ENCODE measurements around the gene EML2. TPM values are rescaled to one million over a fixed set of nuclear protein-coding genes. Genes with fewer than 3 reads are reported as not detected.
"Not testable (repeated sequence)": the region's sequence is repeated elsewhere in the genome, so short reads cannot be mapped to it uniquely, and the experiment has no call there.

The EML2 gene
- total and polyA plus RNA-seq, 11 donors: 19.0 to 50.2 (median 38.9) TPM

DNA sequence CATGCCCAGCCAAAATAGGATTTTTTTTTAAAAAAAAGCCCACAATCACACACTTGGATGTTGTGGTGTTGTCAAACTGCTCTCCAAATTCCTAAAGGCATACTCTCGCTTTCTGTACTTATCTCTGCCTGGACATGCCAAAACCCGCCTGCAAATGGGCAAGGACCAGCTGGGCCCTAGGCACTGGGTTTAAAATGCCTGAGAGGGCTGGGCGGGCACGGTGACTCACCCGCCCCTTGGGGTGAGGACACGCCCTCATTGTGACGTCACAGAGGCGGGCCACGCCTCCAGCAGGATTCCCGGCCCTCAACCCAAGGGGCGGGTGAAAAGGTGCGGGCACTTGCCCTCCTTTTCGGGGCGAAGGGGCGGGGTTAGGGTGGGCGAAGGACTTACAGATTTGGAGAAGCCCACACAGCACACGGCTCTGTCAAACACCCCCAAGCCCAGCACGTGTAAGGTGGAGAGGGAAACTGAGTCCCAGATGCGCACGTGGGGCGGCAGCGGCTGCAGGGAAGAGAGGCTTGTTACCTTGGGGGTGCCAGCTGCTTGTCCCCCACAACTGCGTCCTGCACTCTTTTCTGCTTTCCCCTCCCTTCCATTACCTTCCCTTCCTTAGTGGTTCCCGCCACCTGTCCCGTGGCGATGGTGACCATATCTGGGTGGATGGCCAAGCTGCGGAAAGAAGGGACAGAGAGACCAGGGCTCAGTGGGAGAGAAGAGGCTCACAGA is 6.6 kb downstream of the EML2 start:
- no peak overlapping the region for H3K4me3 ChIP-seq
- H3K36me3 ChIP-seq: peaks cover 0 to 31% (median 23%) of the 10 kb centered on the region in 9 donors
- no peaks in the 10 kb centered on the region for H3K27me3 ChIP-seq
- TF ChIP-seq POLR2A (IDR thresholded peaks at IDR 0.05): no peak
- TF ChIP-seq, protein P1, sequence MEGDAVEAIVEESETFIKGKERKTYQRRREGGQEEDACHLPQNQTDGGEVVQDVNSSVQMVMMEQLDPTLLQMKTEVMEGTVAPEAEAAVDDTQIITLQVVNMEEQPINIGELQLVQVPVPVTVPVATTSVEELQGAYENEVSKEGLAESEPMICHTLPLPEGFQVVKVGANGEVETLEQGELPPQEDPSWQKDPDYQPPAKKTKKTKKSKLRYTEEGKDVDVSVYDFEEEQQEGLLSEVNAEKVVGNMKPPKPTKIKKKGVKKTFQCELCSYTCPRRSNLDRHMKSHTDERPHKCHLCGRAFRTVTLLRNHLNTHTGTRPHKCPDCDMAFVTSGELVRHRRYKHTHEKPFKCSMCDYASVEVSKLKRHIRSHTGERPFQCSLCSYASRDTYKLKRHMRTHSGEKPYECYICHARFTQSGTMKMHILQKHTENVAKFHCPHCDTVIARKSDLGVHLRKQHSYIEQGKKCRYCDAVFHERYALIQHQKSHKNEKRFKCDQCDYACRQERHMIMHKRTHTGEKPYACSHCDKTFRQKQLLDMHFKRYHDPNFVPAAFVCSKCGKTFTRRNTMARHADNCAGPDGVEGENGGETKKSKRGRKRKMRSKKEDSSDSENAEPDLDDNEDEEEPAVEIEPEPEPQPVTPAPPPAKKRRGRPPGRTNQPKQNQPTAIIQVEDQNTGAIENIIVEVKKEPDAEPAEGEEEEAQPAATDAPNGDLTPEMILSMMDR (IDR thresholded peaks at IDR 0.05): no peak
- ATAC-seq (peak; percentile 95 to 98 (median 96)), DNase-seq (peak; percentile 77 to 87 (median 82))
- H3K27ac ChIP-seq: peak overlapping the region in 7 of 12 donors; percentile 28 to 74 (median 64)
- H3K4me1 ChIP-seq: peaks cover 0 to 11% (median 3%) of the 10 kb centered on the region in 12 donors
- 46 to 57% (median 51%) methylated on average over 23 to 27 of the region's 27 CpGs for WGBS, 4 donors
- intact Hi-C loops (cut with DNase I): loop anchor here in 1 of 10 donors (10.0 kb wide), 1 partner anchor 48 kb away; the partner anchor contains the start of gene OPA3
- H3K9me3 ChIP-seq: no peaks in the 10 kb centered on the region

DNA sequence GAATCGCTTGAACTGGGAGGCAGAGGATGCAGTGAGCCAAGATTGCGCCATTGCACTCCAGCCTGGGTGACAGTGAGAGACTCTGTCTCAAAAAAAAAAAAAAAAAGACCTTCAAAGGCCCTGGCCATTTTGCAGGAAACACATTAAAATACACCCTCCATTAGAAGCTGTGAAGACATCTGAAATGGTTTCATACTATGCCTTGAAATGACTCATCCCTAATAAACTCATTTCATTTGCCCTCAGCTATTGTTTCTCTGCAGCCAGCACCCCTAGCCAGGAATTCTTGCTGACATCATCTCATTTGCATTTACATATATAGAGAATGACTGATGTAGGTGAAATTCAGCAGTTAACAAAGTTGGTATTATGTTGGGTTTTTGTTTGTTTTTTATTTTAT is 8.7 kb downstream of the EML2 start:
- no peaks in the 10 kb centered on the region for H3K27me3 ChIP-seq
- intact Hi-C loops (cut with DNase I): loop anchor here in 1 of 10 donors (10.0 kb wide), 1 partner anchor 46 kb away; the partner anchor contains the start of gene OPA3
- no peak for TF ChIP-seq POLR2A (IDR thresholded peaks at IDR 0.05)
- TF ChIP-seq, protein P1 (IDR thresholded peaks at IDR 0.05): no peak
- no peak for DNase-seq
- peaks cover 0 to 11% (median 0%) of the 10 kb centered on the region in 12 donors for H3K4me1 ChIP-seq
- H3K27ac ChIP-seq: no peak overlapping the region
- no peak overlapping the region for H3K4me3 ChIP-seq
- no peaks in the 10 kb centered on the region for H3K9me3 ChIP-seq
- ATAC-seq: no peak
- WGBS, 4 donors: 79 to 97% (median 94%) methylated on average over 2 of the region's 2 CpGs
- H3K36me3 ChIP-seq: peaks cover 0 to 47% (median 34%) of the 10 kb centered on the region in 9 donors

DNA sequence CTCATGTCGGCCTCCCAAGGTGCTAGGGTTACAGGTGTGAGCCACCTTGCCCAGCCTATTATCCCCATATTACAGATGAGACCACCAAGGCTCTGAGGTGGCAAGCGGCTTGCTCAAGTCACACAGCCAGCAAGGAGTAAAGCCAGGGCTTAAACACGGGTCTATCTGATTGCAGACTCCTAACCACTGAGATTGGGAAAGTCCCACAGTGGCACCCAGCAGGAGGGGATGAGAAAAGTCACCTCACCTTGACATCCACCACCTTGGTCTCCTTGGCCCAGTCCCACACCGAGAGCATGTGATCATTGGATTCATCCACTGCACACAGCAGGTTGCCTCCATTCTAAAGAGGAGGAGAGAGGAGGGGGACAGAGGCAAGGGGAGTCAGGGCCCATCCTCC is 9.5 kb downstream of the EML2 start:
- WGBS, 4 donors: 82 to 100% (median 93%) methylated on average over 3 to 4 of the region's 4 CpGs
- H3K9me3 ChIP-seq: no peaks in the 10 kb centered on the region
- intact Hi-C loops (cut with DNase I): loop anchor here in 1 of 10 donors (10.0 kb wide), 1 partner anchor 45 kb away; the partner anchor contains the start of gene OPA3
- peaks cover 0 to 11% (median 0%) of the 10 kb centered on the region in 12 donors for H3K4me1 ChIP-seq
- H3K27me3 ChIP-seq: no peaks in the 10 kb centered on the region
- DNase-seq: no peak
- no peak for ATAC-seq
- peaks cover 0 to 51% (median 35%) of the 10 kb centered on the region in 9 donors for H3K36me3 ChIP-seq
- TF ChIP-seq POLR2A (IDR thresholded peaks at IDR 0.05): no peak
- TF ChIP-seq, protein P1 (IDR thresholded peaks at IDR 0.05): no peak
- H3K27ac ChIP-seq: no peak overlapping the region
- no peak overlapping the region for H3K4me3 ChIP-seq

DNA sequence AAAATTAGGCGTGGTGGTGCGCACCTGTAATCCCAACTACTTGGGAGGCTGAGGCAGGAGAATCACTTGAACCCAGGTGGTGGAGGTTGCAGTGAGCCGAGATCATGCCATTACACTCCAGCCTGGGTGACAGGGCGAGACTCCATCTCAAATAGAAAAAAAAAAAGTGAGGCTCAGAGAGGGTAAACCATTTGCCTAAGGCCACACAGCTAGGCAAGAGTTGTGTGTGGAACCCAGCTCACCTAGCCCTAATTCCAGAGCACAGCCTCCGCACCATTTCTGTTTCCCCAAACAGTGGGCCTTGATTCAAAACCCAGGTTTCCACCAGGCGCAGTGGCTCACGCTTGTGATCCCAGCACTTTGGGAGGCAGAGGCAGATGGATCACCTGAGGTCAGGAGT is 11.0 kb downstream of the EML2 start:
- DNase-seq; ATAC-seq; H3K27me3 ChIP-seq; H3K27ac ChIP-seq; H3K4me3 ChIP-seq; intact Hi-C loops (cut with DNase I); H3K9me3 ChIP-seq: not testable (repeated sequence)
- H3K4me1 ChIP-seq: peaks cover 0 to 11% (median 0%) of the 10 kb centered on the region in 12 donors
- 94 to 98% (median 96%) methylated on average over 7 of the region's 7 CpGs for WGBS, 4 donors
- peaks cover 0 to 66% (median 50%) of the 10 kb centered on the region in 9 donors for H3K36me3 ChIP-seq
